ENCODE results near the gene NTM.

NTM gene

GRCh38 chr11:131601586-131601985 lies 231.2 kb downstream of the NTM start:
- no peak for DNase-seq (ENCODE audit: low read depth)

GRCh38 chr11:131602431-131602830 lies 232.0 kb downstream of the NTM start:
- no peak for DNase-seq (ENCODE audit: low read depth)

GRCh38 chr11:131606811-131607335 lies 236.5 kb downstream of the NTM start:
- no peak for DNase-seq (ENCODE audit: low read depth)

- no peak for DNase-seq (ENCODE audit: low read depth)
These were observed 238.9 kb downstream of the NTM start for GRCh38 chr11:131609337-131609736.

GRCh38 chr11:131609921-131610320 lies 239.5 kb downstream of the NTM start:
- no peak for DNase-seq (ENCODE audit: low read depth)

- DNase-seq (ENCODE audit: low read depth), result no peak
These were observed 240.9 kb downstream of the NTM start for GRCh38 chr11:131611322-131611721.

GRCh38 chr11:131612533-131612932 lies 242.1 kb downstream of the NTM start:
- DNase-seq (ENCODE audit: low read depth), result no peak

- no peak for DNase-seq (ENCODE audit: low read depth)
These were observed 244.2 kb downstream of the NTM start for GRCh38 chr11:131614631-131615030.

GRCh38 chr11:131615611-131616010 lies 245.2 kb downstream of the NTM start:
- no peak for DNase-seq (ENCODE audit: low read depth)

GRCh38 chr11:131616481-131617140 lies 246.2 kb downstream of the NTM start:
- DNase-seq (ENCODE audit: low read depth), result no peak

GRCh38 chr11:131618201-131618600 lies 247.8 kb downstream of the NTM start:
- no peak for DNase-seq (ENCODE audit: low read depth)

GRCh38 chr11:131622193-131622592 lies 251.8 kb downstream of the NTM start:
- DNase-seq (ENCODE audit: low read depth), result no peak

GRCh38 chr11:131624531-131624930 lies 254.1 kb downstream of the NTM start:
- DNase-seq (ENCODE audit: low read depth), result no peak

GRCh38 chr11:131626788-131627187 lies 256.4 kb downstream of the NTM start:
- no peak for DNase-seq (ENCODE audit: low read depth)

GRCh38 chr11:131628739-131629138 lies 258.3 kb downstream of the NTM start:
- DNase-seq (ENCODE audit: low read depth), result no peak

- DNase-seq (ENCODE audit: low read depth), result no peak
These were observed 259.6 kb downstream of the NTM start for GRCh38 chr11:131629925-131630540.

GRCh38 chr11:131632971-131633370 lies 262.6 kb downstream of the NTM start:
- DNase-seq (ENCODE audit: low read depth), result no peak

GRCh38 chr11:131633921-131634715 lies 263.7 kb downstream of the NTM start:
- DNase-seq (ENCODE audit: low read depth), result no peak

- no peak for DNase-seq (ENCODE audit: low read depth)
These were observed 267.2 kb downstream of the NTM start for GRCh38 chr11:131637469-131638175.

- no peak for DNase-seq (ENCODE audit: low read depth)
These were observed 268.5 kb downstream of the NTM start for GRCh38 chr11:131638889-131639288.

- no peak for DNase-seq (ENCODE audit: low read depth)
These were observed 269.9 kb downstream of the NTM start for GRCh38 chr11:131640320-131640719.

Data from T follicular helper cell (primary cell).